GM23338 (cell line): ENCODE measurements around the gene SCLT1. TPM values are rescaled to one million over a fixed set of nuclear protein-coding genes. Genes with fewer than 3 reads are reported as not detected.

Experiments used
- ATAC-seq: fragments of 200-7000 bp; cut with Tn5 transposase; 3 replicates; pipeline ENCODE4 v1.9.1; 2020
- DNase-seq: peaks from one replicate; pipeline ENCODE4 v3.0.0-alpha.2; 2015; ENCODE audit warnings: low spot score
- H2AFZ ChIP-seq: fragments of 200-600 bp; sonication (generic); 2 replicates; pipeline ENCODE4 v1.8.0; 2016; ENCODE audit warnings: antibody characterized with exemption, mild to moderate bottlenecking, moderate library complexity
- H3F3A ChIP-seq: fragments of 200-600 bp; sonication (generic); replicated peaks from 2 replicates; pipeline ENCODE4 v1.8.0; 2017; ENCODE audit warnings: antibody characterized with exemption, mixed run types, low read depth
- H3K27ac ChIP-seq: fragments of 200-600 bp; sonication (generic); 2 replicates; pipeline ENCODE4 v1.6.1; 2016; ENCODE audit warnings: low read depth
- H3K27me3 ChIP-seq: fragments of 200-600 bp; sonication (generic); 2 replicates; pipeline ENCODE4 v1.8.0; 2016; ENCODE audit warnings: mild to moderate bottlenecking, mixed run types, moderate library complexity; ENCODE audit not compliant: insufficient read depth
- H3K36me3 ChIP-seq: fragments of 200-600 bp; sonication (generic); 2 replicates; pipeline ENCODE4 v1.8.0; 2016; ENCODE audit warnings: mild to moderate bottlenecking; ENCODE audit not compliant: insufficient read depth
- H3K4me1 ChIP-seq: fragments of 200-600 bp; sonication (generic); 2 replicates; pipeline ENCODE4 v1.8.0; 2016; ENCODE audit warnings: mild to moderate bottlenecking, moderate library complexity; ENCODE audit not compliant: insufficient read depth
- H3K4me2 ChIP-seq: fragments of 200-600 bp; sonication (generic); 2 replicates; pipeline ENCODE4 v1.7.1; 2017; ENCODE audit warnings: mixed run types
- H3K4me3 ChIP-seq: fragments of 200-600 bp; sonication (generic); 2 replicates; pipeline ENCODE4 v1.6.1; 2016; ENCODE audit warnings: mixed run types
- H3K79me2 ChIP-seq: fragments of 200-600 bp; sonication (generic); replicated peaks from 2 replicates; pipeline ENCODE4 v1.8.0; 2017; ENCODE audit warnings: mild to moderate bottlenecking; ENCODE audit not compliant: insufficient read depth
- H3K9me2 ChIP-seq: fragments of 200-600 bp; sonication (generic); 2 replicates; pipeline ENCODE4 v1.8.0; 2017; ENCODE audit not compliant: insufficient read depth
- H4K20me1 ChIP-seq: fragments of 200-600 bp; sonication (generic); replicated peaks from 2 replicates; pipeline ENCODE4 v1.8.0; 2017; ENCODE audit warnings: mild to moderate bottlenecking; ENCODE audit not compliant: insufficient read depth
- H3K27ac Mint-ChIP-seq: 2 replicates; pipeline ENCODE4 v1.8.0; 2020; ENCODE audit warnings: inconsistent platforms, mild to moderate bottlenecking, moderate library complexity, mixed read lengths
- H3K27me3 Mint-ChIP-seq: 3 replicates; pipeline ENCODE4 v1.8.0; 2022; ENCODE audit warnings: low read depth, mild to moderate bottlenecking, moderate library complexity, mixed read lengths, inconsistent platforms; ENCODE audit not compliant: insufficient read depth, poor library complexity
- H3K36me3 Mint-ChIP-seq: 3 replicates; pipeline ENCODE4 v1.8.0; 2021; ENCODE audit warnings: low read depth, mild to moderate bottlenecking, inconsistent platforms, moderate library complexity, mixed read lengths
- H3K4me1 Mint-ChIP-seq: 3 replicates; pipeline ENCODE4 v1.8.0; 2020; ENCODE audit warnings: mild to moderate bottlenecking, inconsistent platforms, mixed read lengths
- H3K4me3 Mint-ChIP-seq: 3 replicates; pipeline ENCODE4 v1.8.0; 2021; ENCODE audit warnings: moderate library complexity, mild to moderate bottlenecking, inconsistent platforms, mixed read lengths
- H3K9me3 Mint-ChIP-seq: 3 replicates; pipeline ENCODE4 v1.8.0; 2020; ENCODE audit warnings: moderate library complexity, mild to moderate bottlenecking, inconsistent platforms, mixed read lengths
- EZH2 ChIP-seq: fragments of 200-600 bp; sonication (generic); IDR thresholded peaks from one replicate; pipeline ENCODE4 v1.8.0; 2017; ENCODE audit warnings: antibody characterized with exemption, mild to moderate bottlenecking, low read depth; ENCODE audit not compliant: unreplicated experiment
- EZH2phosphoT487 ChIP-seq: fragments of 200-600 bp; sonication (generic); IDR thresholded peaks from one replicate; pipeline ENCODE4 v1.8.1; 2018; ENCODE audit warnings: antibody characterized with exemption; ENCODE audit not compliant: unreplicated experiment
- NANOG ChIP-seq: IDR thresholded peaks from 2 replicates; pipeline ENCODE4 v1.6.1; 2016; ENCODE audit warnings: antibody characterized with exemption, borderline replicate concordance
- POLR2AphosphoS5 ChIP-seq: IDR thresholded peaks from 2 replicates; pipeline ENCODE4 v1.6.1; 2016; ENCODE audit warnings: antibody characterized with exemption, low read depth
- ZNF114 ChIP-seq: fragments of 250-450 bp; sonication (Bioruptor Pico); IDR thresholded peaks from 2 replicates; pipeline ENCODE4 v1.5.0; 2020; ENCODE audit warnings: mild to moderate bottlenecking, moderate library complexity
- polyA plus RNA-seq: library from polyadenylated mRNA; unstranded; fragments of >200 nt; fragmentation: Nextera tagmentation; extraction: Ambion mirVana; gene quantifications from 2 replicates; pipeline ENCODE4 v1.2.1, GENCODE V29; 2016
- total RNA-seq: library from RNA; depleted of rRNA; stranded (reverse); fragments of >200 nt; shearing (Covaris generic); gene quantifications from 2 replicates; pipeline ENCODE4 v1.2.3, GENCODE V29; 2014
- TF ChIP-seq, protein P1 (sequence below): IDR thresholded peaks from one replicate; pipeline ENCODE4 v1.6.1; 2018; ENCODE audit warnings: antibody characterized with exemption; ENCODE audit not compliant: unreplicated experiment
- TF ChIP-seq, protein P2 (sequence below), 2 experiments: fragments of 200-600 bp in 1 of 2; sonication (generic) in 1 of 2; conservative IDR thresholded peaks; 2 replicates each; pipeline versions ENCODE4 v1.5.1 to v1.6.1; 2016 to 2017; ENCODE audit warnings: antibody characterized with exemption in 2 of 2, low read depth in 2 of 2, mild to moderate bottlenecking in 2 of 2, moderate library complexity in 1 of 2
- TF ChIP-seq, protein P3 (sequence below): fragments of 250-450 bp; sonication (Bioruptor Pico); IDR thresholded peaks from 2 replicates; pipeline ENCODE4 v1.5.0; 2020; ENCODE audit warnings: mild to moderate bottlenecking, moderate library complexity
- TF ChIP-seq, protein P4 (sequence below): IDR thresholded peaks from 2 replicates; pipeline ENCODE4 v1.6.1; 2016; ENCODE audit warnings: antibody characterized with exemption

SCLT1 gene
- total and polyA plus RNA-seq, 2 experiments from 2014 or later: 18.5 to 18.9 TPM

DNA sequence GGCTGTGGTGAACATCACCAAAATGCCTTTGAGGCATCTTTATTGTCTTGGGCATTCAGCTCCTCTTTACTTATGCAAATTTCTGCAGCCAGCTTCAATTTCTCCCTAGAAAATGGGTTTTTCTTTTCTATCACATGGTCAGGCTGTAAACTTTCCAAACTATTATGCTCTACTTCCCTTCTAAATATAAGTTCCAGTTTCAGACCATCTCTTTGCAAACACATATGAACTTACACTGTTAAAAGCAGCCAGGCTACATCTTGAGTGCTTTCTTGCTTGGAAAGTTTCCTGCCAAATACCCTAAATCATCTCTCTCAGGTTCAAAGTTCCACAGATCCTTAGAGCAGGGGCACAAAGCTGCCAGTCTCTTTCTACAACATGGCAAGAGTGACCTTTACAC lies 13.2 kb downstream of the SCLT1 start (continued):
- TF ChIP-seq, protein P1, sequence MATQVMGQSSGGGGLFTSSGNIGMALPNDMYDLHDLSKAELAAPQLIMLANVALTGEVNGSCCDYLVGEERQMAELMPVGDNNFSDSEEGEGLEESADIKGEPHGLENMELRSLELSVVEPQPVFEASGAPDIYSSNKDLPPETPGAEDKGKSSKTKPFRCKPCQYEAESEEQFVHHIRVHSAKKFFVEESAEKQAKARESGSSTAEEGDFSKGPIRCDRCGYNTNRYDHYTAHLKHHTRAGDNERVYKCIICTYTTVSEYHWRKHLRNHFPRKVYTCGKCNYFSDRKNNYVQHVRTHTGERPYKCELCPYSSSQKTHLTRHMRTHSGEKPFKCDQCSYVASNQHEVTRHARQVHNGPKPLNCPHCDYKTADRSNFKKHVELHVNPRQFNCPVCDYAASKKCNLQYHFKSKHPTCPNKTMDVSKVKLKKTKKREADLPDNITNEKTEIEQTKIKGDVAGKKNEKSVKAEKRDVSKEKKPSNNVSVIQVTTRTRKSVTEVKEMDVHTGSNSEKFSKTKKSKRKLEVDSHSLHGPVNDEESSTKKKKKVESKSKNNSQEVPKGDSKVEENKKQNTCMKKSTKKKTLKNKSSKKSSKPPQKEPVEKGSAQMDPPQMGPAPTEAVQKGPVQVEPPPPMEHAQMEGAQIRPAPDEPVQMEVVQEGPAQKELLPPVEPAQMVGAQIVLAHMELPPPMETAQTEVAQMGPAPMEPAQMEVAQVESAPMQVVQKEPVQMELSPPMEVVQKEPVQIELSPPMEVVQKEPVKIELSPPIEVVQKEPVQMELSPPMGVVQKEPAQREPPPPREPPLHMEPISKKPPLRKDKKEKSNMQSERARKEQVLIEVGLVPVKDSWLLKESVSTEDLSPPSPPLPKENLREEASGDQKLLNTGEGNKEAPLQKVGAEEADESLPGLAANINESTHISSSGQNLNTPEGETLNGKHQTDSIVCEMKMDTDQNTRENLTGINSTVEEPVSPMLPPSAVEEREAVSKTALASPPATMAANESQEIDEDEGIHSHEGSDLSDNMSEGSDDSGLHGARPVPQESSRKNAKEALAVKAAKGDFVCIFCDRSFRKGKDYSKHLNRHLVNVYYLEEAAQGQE: no peak
- TF ChIP-seq, protein P2, sequence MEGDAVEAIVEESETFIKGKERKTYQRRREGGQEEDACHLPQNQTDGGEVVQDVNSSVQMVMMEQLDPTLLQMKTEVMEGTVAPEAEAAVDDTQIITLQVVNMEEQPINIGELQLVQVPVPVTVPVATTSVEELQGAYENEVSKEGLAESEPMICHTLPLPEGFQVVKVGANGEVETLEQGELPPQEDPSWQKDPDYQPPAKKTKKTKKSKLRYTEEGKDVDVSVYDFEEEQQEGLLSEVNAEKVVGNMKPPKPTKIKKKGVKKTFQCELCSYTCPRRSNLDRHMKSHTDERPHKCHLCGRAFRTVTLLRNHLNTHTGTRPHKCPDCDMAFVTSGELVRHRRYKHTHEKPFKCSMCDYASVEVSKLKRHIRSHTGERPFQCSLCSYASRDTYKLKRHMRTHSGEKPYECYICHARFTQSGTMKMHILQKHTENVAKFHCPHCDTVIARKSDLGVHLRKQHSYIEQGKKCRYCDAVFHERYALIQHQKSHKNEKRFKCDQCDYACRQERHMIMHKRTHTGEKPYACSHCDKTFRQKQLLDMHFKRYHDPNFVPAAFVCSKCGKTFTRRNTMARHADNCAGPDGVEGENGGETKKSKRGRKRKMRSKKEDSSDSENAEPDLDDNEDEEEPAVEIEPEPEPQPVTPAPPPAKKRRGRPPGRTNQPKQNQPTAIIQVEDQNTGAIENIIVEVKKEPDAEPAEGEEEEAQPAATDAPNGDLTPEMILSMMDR (conservative IDR thresholded peaks at IDR 0.05; ENCODE audit: low read depth in 2 of 2): no peak

DNA sequence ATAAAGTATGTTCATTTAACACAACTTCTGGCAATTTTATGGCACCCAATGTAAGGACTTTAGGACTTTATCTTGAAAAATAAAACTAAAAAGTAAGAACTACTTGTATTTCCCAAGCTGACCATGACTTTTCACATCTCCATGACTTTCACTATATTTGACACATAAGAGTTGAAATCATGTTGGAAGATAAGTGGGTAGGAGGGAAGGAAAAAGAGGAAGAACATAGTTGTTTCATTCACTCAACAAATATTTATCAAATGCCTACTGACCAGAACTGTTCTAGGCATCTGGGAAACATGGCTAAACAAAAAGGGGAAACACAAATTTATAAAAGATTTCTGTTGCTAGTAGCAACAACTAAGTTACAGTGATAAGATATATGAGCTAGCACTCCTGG lies 16.0 kb downstream of the SCLT1 start:
- Histone ChIP-seq H3K9me2 (no peaks in the 10 kb centered on the region), H2AFZ (no peak overlapping the region), H3K4me3 (no peak overlapping the region), H3K4me2 (no peak overlapping the region), H3F3A (no peaks in the 10 kb centered on the region), H3K4me1 (no peaks in the 10 kb centered on the region), H3K27ac (no peak overlapping the region), H3K79me2 (0 out of 2 replicates have a peak, but pooled peaks cover 5% of the 10 kb centered on the region), H3K27me3 (no peaks in the 10 kb centered on the region), H4K20me1 (no peaks in the 10 kb centered on the region), H3K36me3 (peaks cover 10% of the 10 kb centered on the region; the same call in 1 of the 2 replicates)
- Mint-ChIP-seq H3K9me3 (peaks cover 32% of the 10 kb centered on the region), H3K27ac (no peak overlapping the region), H3K27me3 (peaks cover 9% of the 10 kb centered on the region), H3K36me3 (peaks cover 66% of the 10 kb centered on the region), H3K4me1 (no peaks in the 10 kb centered on the region), H3K4me3 (no peak overlapping the region)
- no peak for ATAC-seq
- DNase-seq: no peak
- TF ChIP-seq NANOG (no peak), POLR2AphosphoS5 (no peak), EZH2phosphoT487 (no peak), ZNF114 (CRISPR knock-in tag) (no peak), EZH2 (no peak)
- TF ChIP-seq, protein P3, sequence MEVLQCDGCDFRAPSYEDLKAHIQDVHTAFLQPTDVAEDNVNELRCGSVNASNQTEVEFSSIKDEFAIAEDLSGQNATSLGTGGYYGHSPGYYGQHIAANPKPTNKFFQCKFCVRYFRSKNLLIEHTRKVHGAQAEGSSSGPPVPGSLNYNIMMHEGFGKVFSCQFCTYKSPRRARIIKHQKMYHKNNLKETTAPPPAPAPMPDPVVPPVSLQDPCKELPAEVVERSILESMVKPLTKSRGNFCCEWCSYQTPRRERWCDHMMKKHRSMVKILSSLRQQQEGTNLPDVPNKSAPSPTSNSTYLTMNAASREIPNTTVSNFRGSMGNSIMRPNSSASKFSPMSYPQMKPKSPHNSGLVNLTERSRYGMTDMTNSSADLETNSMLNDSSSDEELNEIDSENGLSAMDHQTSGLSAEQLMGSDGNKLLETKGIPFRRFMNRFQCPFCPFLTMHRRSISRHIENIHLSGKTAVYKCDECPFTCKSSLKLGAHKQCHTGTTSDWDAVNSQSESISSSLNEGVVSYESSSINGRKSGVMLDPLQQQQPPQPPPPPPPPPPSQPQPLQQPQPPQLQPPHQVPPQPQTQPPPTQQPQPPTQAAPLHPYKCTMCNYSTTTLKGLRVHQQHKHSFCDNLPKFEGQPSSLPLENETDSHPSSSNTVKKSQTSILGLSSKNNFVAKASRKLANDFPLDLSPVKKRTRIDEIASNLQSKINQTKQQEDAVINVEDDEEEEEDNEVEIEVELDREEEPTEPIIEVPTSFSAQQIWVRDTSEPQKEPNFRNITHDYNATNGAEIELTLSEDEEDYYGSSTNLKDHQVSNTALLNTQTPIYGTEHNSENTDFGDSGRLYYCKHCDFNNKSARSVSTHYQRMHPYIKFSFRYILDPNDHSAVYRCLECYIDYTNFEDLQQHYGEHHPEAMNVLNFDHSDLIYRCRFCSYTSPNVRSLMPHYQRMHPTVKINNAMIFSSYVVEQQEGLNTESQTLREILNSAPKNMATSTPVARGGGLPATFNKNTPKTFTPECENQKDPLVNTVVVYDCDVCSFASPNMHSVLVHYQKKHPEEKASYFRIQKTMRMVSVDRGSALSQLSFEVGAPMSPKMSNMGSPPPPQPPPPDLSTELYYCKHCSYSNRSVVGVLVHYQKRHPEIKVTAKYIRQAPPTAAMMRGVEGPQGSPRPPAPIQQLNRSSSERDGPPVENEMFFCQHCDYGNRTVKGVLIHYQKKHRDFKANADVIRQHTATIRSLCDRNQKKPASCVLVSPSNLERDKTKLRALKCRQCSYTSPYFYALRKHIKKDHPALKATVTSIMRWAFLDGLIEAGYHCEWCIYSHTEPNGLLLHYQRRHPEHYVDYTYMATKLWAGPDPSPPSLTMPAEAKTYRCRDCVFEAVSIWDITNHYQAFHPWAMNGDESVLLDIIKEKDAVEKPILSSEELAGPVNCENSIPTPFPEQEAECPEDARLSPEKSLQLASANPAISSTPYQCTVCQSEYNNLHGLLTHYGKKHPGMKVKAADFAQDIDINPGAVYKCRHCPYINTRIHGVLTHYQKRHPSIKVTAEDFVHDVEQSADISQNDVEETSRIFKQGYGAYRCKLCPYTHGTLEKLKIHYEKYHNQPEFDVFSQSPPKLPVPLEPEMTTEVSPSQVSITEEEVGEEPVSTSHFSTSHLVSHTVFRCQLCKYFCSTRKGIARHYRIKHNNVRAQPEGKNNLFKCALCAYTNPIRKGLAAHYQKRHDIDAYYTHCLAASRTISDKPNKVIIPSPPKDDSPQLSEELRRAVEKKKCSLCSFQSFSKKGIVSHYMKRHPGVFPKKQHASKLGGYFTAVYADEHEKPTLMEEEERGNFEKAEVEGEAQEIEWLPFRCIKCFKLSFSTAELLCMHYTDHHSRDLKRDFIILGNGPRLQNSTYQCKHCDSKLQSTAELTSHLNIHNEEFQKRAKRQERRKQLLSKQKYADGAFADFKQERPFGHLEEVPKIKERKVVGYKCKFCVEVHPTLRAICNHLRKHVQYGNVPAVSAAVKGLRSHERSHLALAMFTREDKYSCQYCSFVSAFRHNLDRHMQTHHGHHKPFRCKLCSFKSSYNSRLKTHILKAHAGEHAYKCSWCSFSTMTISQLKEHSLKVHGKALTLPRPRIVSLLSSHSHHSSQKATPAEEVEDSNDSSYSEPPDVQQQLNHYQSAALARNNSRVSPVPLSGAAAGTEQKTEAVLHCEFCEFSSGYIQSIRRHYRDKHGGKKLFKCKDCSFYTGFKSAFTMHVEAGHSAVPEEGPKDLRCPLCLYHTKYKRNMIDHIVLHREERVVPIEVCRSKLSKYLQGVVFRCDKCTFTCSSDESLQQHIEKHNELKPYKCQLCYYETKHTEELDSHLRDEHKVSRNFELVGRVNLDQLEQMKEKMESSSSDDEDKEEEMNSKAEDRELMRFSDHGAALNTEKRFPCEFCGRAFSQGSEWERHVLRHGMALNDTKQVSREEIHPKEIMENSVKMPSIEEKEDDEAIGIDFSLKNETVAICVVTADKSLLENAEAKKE: no peak
- TF ChIP-seq, protein P4, sequence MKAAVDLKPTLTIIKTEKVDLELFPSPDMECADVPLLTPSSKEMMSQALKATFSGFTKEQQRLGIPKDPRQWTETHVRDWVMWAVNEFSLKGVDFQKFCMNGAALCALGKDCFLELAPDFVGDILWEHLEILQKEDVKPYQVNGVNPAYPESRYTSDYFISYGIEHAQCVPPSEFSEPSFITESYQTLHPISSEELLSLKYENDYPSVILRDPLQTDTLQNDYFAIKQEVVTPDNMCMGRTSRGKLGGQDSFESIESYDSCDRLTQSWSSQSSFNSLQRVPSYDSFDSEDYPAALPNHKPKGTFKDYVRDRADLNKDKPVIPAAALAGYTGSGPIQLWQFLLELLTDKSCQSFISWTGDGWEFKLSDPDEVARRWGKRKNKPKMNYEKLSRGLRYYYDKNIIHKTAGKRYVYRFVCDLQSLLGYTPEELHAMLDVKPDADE: no peak
- TF ChIP-seq, protein P2 (conservative IDR thresholded peaks at IDR 0.05; ENCODE audit: low read depth in 2 of 2): no peak
